Common myeloid progenitor, CD34-positive (primary cell): ENCODE data around the gene KLHDC8A.

Experiments
- CTCF ChIA-PET: fragments of 350-600 bp; sonication (Branson Sonifier 250); formaldehyde crosslinking; loops from one replicate; lab custom pipeline; 2021; ENCODE audit warnings: antibody characterized with exemption; lab: Charles Lee
- POLR2A ChIA-PET: fragments of 350-600 bp; sonication (Branson Sonifier 250); formaldehyde crosslinking; loops from one replicate; lab custom pipeline; 2021; ENCODE audit warnings: antibody characterized with exemption; lab: Charles Lee
- DNase-seq, 3 donors: peaks; one replicate each; pipeline versions ENCODE4 v3.0.0 to v3.0.0-alpha.2; 2013
- H3K27ac ChIP-seq, 2 experiments: 1 replicate in 1 of 2; 2 replicates in 1 of 2; pipeline ENCODE4 v1.7.0; 2013; ENCODE audit warnings: inconsistent platforms in 2 of 2, low read length in 2 of 2, mild to moderate bottlenecking in 2 of 2, low read depth in 1 of 2, moderate library complexity in 1 of 2; ENCODE audit not compliant: severe bottlenecking in 2 of 2, insufficient read depth in 1 of 2, poor library complexity in 1 of 2
- H3K27me3 ChIP-seq, 5 experiments: replicated peaks in 2 of 5; 1 replicate in 3 of 5; 2 replicates in 2 of 5; pipeline versions ENCODE4 v1.6.1 to v1.7.0; 2013; ENCODE audit warnings: low read length in 4 of 5, mild to moderate bottlenecking in 2 of 5, moderate library complexity in 2 of 5, inconsistent platforms in 1 of 5; ENCODE audit not compliant: insufficient read depth in 5 of 5, control insufficient read depth in 4 of 5
- H3K36me3 ChIP-seq, 4 experiments: 1 replicate in 2 of 4; 2 replicates in 2 of 4; pipeline versions ENCODE4 v1.6.1 to v1.7.0; 2013; ENCODE audit warnings: low read length in 3 of 4, control low read depth in 1 of 4, mild to moderate bottlenecking in 1 of 4; ENCODE audit not compliant: control insufficient read depth in 4 of 4, insufficient read depth in 4 of 4
- H3K4me1 ChIP-seq, 4 experiments: 1 replicate in 3 of 4; 2 replicates in 1 of 4; pipeline versions ENCODE4 v1.6.1 to v1.7.1; 2013; ENCODE audit warnings: low read length in 3 of 4, mild to moderate bottlenecking in 3 of 4, control low read depth in 1 of 4, inconsistent platforms in 1 of 4, moderate library complexity in 1 of 4; ENCODE audit not compliant: control insufficient read depth in 4 of 4, insufficient read depth in 4 of 4; ENCODE audit errors: control extremely low read depth in 1 of 4
- H3K4me3 ChIP-seq, 7 experiments: 1 replicate in 4 of 7; 2 replicates in 3 of 7; pipeline versions ENCODE4 v1.5.1 to v1.7.0; 2013; ENCODE audit warnings: mild to moderate bottlenecking in 7 of 7, low read length in 6 of 7, moderate library complexity in 6 of 7, inconsistent platforms in 2 of 7, low read depth in 2 of 7, control low read depth in 1 of 7; ENCODE audit not compliant: insufficient read depth in 4 of 7, control insufficient read depth in 1 of 7; ENCODE audit errors: extremely low read depth in 1 of 7
- H3K9me3 ChIP-seq, 5 experiments: 1 replicate in 4 of 5; 2 replicates in 1 of 5; pipeline versions ENCODE4 v1.6.1 to v1.7.1; 2013; ENCODE audit warnings: low read length in 4 of 5, mild to moderate bottlenecking in 2 of 5, inconsistent platforms in 1 of 5, low read depth in 1 of 5, moderate library complexity in 1 of 5; ENCODE audit not compliant: control insufficient read depth in 4 of 5, insufficient read depth in 2 of 5; ENCODE audit errors: control extremely low read depth in 1 of 5
- WGBS: methylation state at CpG from one replicate; pipeline ENCODE4 v1.1.5; 2013; ENCODE audit not compliant: insufficient coverage; 5-methylcytosine and 5-hydroxymethylcytosine counted together

The KLHDC8A gene

DNA sequence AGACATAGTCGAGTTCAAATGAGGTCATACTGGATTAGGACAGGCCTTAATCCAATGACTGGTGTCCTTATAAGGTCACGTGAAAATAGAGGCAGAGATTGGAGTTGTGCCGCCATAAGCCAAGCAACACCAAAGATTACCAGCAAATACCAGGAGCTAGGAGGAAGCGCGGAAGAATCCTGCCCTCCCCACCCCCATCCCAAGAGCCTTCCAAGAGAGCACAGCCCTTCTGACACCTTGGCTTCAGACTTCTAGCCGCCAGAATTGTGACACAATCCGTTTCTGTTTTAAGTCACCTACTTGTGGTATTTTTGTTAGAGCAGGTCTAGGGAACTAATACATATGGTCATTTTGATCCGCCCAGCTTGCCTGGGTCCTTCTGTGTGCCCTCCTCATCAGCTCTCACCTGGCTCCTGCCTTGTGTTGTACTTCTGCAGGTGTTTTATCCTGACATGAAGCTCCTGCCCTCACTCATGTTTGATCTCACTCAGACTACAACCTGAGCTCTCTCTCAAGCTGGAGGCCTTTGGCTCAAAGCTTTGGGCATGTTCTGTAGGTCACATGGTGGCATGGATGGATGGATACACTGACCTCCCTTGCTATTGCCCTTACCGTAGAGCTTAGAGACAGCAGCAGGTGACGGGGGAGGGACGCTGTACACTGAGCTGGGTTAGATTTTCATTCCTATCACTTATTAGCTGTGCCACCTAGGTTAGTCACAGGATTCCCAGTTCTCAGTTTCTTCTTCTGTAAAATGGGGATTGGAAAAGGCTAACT is 24.5 kb downstream of the KLHDC8A start:
- WGBS, result 95% methylated on average over 10 of the region's 11 CpGs
- no peaks in the 10 kb centered on the region for H3K9me3 ChIP-seq
- H3K4me3 ChIP-seq, result no peak overlapping the region
- no peak for DNase-seq
- H3K27me3 ChIP-seq, result peaks cover 0 to 23% (median 0%) of the 10 kb centered on the region in 5 experiments
- no peaks in the 10 kb centered on the region for H3K4me1 ChIP-seq
- ChIA-PET POLR2A (no interaction called here), CTCF (interaction anchor here (0.8 to 28.5 kb wide), 10 partner anchors 9 to 153 kb away, joined by 3 to 1168 read pairs (median 4); partner anchors contain the start of gene NUAK2)
- no peak overlapping the region for H3K27ac ChIP-seq
- no peaks in the 10 kb centered on the region for H3K36me3 ChIP-seq

DNA sequence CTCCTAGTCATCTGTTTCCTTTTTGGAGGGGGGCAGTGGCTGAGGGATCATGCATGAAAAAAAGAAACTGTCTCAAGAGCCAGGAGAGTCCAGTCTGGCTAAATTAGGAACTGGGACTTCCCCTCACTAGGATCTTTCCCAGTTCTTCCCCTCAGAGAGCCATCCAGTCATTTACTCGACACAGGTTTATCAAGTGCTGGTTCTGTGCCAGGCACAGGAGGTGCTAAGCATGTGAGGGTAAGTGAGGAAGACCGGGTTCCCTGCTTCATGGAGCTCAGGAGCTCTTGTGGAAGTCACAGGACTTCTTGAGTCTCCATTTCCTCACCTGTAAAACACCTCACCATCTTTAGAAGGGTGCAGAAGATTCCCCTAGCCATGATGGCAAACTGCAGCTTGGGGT is 26.6 kb downstream of the KLHDC8A start:
- no peak overlapping the region for H3K27ac ChIP-seq
- CTCF ChIA-PET, result interaction anchor here (0.7 to 28.5 kb wide), 7 partner anchors 9 to 156 kb away, joined by 3 to 1168 read pairs (median 5); no protein-coding TSS in a partner anchor
- H3K4me3 ChIP-seq, result no peak overlapping the region
- no peaks in the 10 kb centered on the region for H3K36me3 ChIP-seq
- POLR2A ChIA-PET, result interaction anchor here (0.6 kb wide), 1 partner anchor 36 kb away, joined by 6 read pairs; no protein-coding TSS in a partner anchor
- no peaks in the 10 kb centered on the region for H3K9me3 ChIP-seq
- H3K4me1 ChIP-seq, result no peaks in the 10 kb centered on the region
- DNase-seq, result no peak
- no CpG with 5 or more reads among the region's 2 CpGs for WGBS
- peaks cover 0 to 30% (median 0%) of the 10 kb centered on the region in 5 experiments for H3K27me3 ChIP-seq

DNA sequence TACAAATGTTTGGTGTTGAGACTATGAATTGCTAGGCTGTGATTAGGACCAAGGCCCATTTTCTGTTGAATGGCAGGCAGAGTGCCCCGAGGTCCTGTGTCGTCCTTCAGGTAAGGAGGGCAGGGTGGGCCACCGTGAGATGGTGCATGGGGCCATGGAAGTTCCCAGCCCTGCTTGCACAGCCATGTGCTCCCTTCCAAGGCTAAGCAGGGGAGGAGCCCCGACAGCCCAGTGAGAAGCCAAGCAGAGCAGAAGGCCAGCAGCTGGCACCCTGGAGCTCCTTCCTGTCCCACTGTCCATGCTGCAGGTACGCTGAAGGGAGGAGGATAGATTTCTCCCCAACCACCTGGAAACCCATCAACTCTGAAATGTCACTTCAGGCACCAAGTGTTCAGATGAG is 27.0 kb downstream of the KLHDC8A start:
- Histone ChIP-seq H3K4me3 (no peak overlapping the region), H3K36me3 (no peaks in the 10 kb centered on the region), H3K9me3 (no peaks in the 10 kb centered on the region), H3K27me3 (peaks cover 0 to 31% (median 0%) of the 10 kb centered on the region in 5 experiments), H3K27ac (no peak overlapping the region), H3K4me1 (no peaks in the 10 kb centered on the region)
- no peak for DNase-seq
- CTCF ChIA-PET, result interaction anchor here (0.7 to 28.5 kb wide), 10 partner anchors 10 to 158 kb away, joined by 3 to 1168 read pairs (median 5); no protein-coding TSS in a partner anchor
- WGBS, result 100% methylated on average over 4 of the region's 5 CpGs
- POLR2A ChIA-PET, result interaction anchor here (0.6 kb wide), 1 partner anchor 35 kb away, joined by 6 read pairs; no protein-coding TSS in a partner anchor

DNA sequence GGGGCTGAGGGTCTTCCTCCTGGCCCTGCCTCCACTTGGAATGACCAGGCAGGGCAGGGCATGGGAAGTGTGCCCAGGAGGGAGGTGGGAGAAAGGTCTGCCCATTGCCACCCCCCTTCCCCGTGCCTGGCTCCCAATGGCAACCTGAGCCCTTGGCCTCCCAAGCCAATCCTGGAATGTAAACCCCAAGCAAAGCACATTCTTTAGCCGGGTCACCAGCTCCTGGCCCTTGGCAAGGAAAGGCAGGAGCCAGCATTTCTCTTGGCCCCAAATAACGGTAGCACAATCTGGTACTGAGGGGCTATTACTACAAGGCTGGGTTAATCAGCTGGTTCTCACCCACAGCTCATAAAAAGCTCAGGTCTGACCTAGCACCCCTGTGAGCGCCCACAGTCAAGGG is 28.2 kb downstream of the KLHDC8A start:
- Histone ChIP-seq H3K36me3 (no peaks in the 10 kb centered on the region), H3K27ac (no peak overlapping the region), H3K9me3 (no peaks in the 10 kb centered on the region), H3K4me3 (no peak overlapping the region), H3K4me1 (no peaks in the 10 kb centered on the region), H3K27me3 (peaks cover 0 to 35% (median 0%) of the 10 kb centered on the region in 5 experiments)
- ChIA-PET POLR2A (no interaction called here), CTCF (interaction anchor here (0.9 to 28.5 kb wide), 8 partner anchors 9 to 159 kb away, joined by 3 to 1168 read pairs (median 8); no protein-coding TSS in a partner anchor)
- no peak for DNase-seq
- 92% methylated on average over 3 of the region's 4 CpGs for WGBS

DNA sequence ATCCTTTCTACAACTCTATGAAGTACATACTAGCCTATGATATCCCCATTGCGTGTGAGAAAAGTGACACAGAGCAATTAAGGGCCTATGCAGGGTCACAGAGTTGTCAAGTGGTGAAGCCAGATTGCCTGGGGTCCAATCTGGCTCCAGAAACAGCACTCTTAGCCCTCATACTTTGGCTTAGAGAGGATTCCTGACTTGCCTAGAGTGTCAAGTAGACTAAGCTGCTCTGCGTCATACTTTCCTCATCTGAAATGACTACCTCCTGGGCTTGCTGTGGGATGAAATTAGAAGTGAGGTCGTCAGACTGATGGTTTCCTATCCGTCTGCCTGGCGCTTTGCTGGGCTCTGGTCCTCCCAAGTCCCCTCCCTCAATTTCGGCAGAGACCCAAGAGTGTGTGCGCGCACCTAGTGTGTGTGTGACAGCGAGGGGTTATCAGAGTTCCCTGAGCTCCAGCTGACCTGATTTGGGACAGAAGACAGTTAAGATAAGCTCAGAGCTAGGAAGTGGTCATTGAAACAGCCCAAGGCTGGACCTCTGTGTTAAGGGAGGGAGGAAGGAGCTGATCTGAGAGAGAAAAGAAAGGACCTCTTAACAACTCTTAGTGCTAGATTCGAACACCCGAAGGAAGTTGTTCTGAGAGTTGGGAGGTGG is 29.8 kb downstream of the KLHDC8A start:
- Histone ChIP-seq H3K9me3 (no peaks in the 10 kb centered on the region), H3K27me3 (peaks cover 0 to 40% (median 0%) of the 10 kb centered on the region in 5 experiments), H3K4me1 (peaks cover 0 to 2% (median under 1%) of the 10 kb centered on the region in 4 experiments), H3K36me3 (no peaks in the 10 kb centered on the region), H3K4me3 (no peak overlapping the region), H3K27ac (no peak overlapping the region)
- CTCF ChIA-PET, result interaction anchor here (0.8 to 28.5 kb wide), 5 partner anchors 11 to 55 kb away, joined by 3 to 1168 read pairs (median 48); no protein-coding TSS in a partner anchor
- POLR2A ChIA-PET, result no interaction called here
- 88% methylated on average over 7 of the region's 11 CpGs for WGBS
- DNase-seq, result no peak

DNA sequence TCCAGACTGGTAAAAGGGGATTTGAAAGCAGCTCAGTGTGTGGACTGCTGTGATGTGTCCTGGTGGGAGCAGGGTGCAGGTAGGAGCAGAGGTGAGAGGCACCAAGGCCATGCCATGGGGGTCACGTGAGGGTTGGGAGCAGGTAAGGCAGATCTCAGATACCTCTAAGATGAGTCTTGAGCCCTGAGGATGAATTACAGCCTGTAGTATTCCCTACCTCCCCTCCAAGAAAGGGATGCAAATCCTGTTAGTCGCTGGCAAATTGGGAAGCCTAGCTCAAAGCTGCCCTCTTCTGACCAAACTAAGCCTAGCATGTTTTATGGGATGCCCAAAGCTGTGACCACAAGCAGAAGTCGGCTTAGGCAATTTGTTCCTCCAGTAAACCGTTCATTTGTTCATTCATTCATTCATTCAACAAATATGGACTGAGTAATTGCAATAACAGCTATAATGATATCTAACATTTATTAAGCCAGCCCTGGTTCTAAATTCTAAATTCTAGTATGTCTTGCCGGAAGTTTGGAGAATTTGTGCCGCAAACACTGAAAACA is 31.3 kb downstream of the KLHDC8A start:
- H3K36me3 ChIP-seq, result no peaks in the 10 kb centered on the region
- ChIA-PET CTCF (interaction anchor here (0.6 to 28.5 kb wide), 16 partner anchors 8 to 166 kb away, joined by 3 to 1168 read pairs (median 6); no protein-coding TSS in a partner anchor), POLR2A (interaction anchor here (0.6 to 1.4 kb wide), 4 partner anchors 52 to 111 kb away, joined by 3 to 5 read pairs (median 4); no protein-coding TSS in a partner anchor)
- H3K4me3 ChIP-seq, result no peak overlapping the region
- H3K27me3 ChIP-seq, result peaks cover 0 to 49% (median 0%) of the 10 kb centered on the region in 5 experiments
- H3K9me3 ChIP-seq, result no peaks in the 10 kb centered on the region
- no peak overlapping the region for H3K27ac ChIP-seq
- peak; percentile 59 to 76 (median 70) for DNase-seq
- H3K4me1 ChIP-seq, result peaks cover 6 to 16% (median 15%) of the 10 kb centered on the region in 4 experiments
- WGBS, result 60% methylated on average over 3 of the region's 6 CpGs
